GM23248 (cell line): ENCODE data around the gene CPM. TPM values are rescaled to one million over a fixed set of nuclear protein-coding genes. Genes with fewer than 3 reads are reported as not detected.

ENCODE experiments used
- DNase-seq: peaks from one replicate; pipeline ENCODE4 v3.0.0-alpha.2; 2015
- H2AFZ ChIP-seq: fragments of 200-600 bp; sonication (generic); 2 replicates; pipeline ENCODE4 v1.6.1; 2016; ENCODE audit warnings: antibody characterized with exemption
- H3F3A ChIP-seq: fragments of 200-600 bp; sonication (generic); 2 replicates; pipeline ENCODE4 v1.6.1; 2016; ENCODE audit warnings: mild to moderate bottlenecking, antibody characterized with exemption, mixed run types; ENCODE audit not compliant: insufficient read depth
- H3K27ac ChIP-seq: fragments of 200-600 bp; sonication (generic); 2 replicates; pipeline ENCODE4 v1.5.1; 2016; ENCODE audit warnings: mild to moderate bottlenecking
- H3K27me3 ChIP-seq: fragments of 200-600 bp; sonication (generic); replicated peaks from 2 replicates; pipeline ENCODE4 v1.6.1; 2016; ENCODE audit warnings: mild to moderate bottlenecking; ENCODE audit not compliant: insufficient read depth
- H3K36me3 ChIP-seq: fragments of 200-600 bp; sonication (generic); 2 replicates; pipeline ENCODE4 v1.6.1; 2016; ENCODE audit warnings: low read depth, mild to moderate bottlenecking
- H3K4me1 ChIP-seq: fragments of 200-600 bp; sonication (generic); 2 replicates; pipeline ENCODE4 v1.6.1; 2016; ENCODE audit warnings: mild to moderate bottlenecking; ENCODE audit not compliant: insufficient read depth
- H3K4me2 ChIP-seq: fragments of 200-600 bp; sonication (generic); one replicate; pipeline ENCODE4 v1.6.1; 2016; ENCODE audit warnings: mild to moderate bottlenecking; ENCODE audit not compliant: unreplicated experiment
- H3K4me3 ChIP-seq: fragments of 200-600 bp; sonication (generic); 2 replicates; pipeline ENCODE4 v1.5.1; 2016; ENCODE audit warnings: mild to moderate bottlenecking
- H3K79me2 ChIP-seq: fragments of 200-600 bp; sonication (generic); 2 replicates; pipeline ENCODE4 v1.6.1; 2016; ENCODE audit warnings: mild to moderate bottlenecking; ENCODE audit not compliant: insufficient read depth
- H3K9ac ChIP-seq: fragments of 200-600 bp; sonication (generic); 2 replicates; pipeline ENCODE4 v1.6.1; 2016; ENCODE audit warnings: mild to moderate bottlenecking
- H3K9me2 ChIP-seq: fragments of 200-600 bp; sonication (generic); 2 replicates; pipeline ENCODE4 v1.6.1; 2016; ENCODE audit warnings: mixed run types, mild to moderate bottlenecking, moderate library complexity; ENCODE audit not compliant: insufficient read depth
- H3K9me3 ChIP-seq: fragments of 200-600 bp; sonication (generic); one replicate; pipeline ENCODE4 v1.6.1; 2017; ENCODE audit warnings: low read depth
- H4K20me1 ChIP-seq: fragments of 200-600 bp; sonication (generic); 2 replicates; pipeline ENCODE4 v1.6.0; 2016; ENCODE audit not compliant: insufficient read depth
- EZH2 ChIP-seq: fragments of 200-600 bp; sonication (generic); IDR thresholded peaks from 2 replicates; pipeline ENCODE4 v1.6.1; 2018; ENCODE audit warnings: antibody characterized with exemption, mild to moderate bottlenecking; ENCODE audit not compliant: insufficient read depth, poor library complexity, severe bottlenecking
- EZH2phosphoT487 ChIP-seq: fragments of 200-600 bp; sonication (generic); IDR thresholded peaks from 2 replicates; pipeline ENCODE4 v1.6.1; 2018; ENCODE audit warnings: antibody characterized with exemption, moderate library complexity, mild to moderate bottlenecking, low read depth; ENCODE audit not compliant: insufficient read depth
- WGBS, 2 experiments: methylation state at CpG; one replicate each; pipeline ENCODE4 v1.1.6; 2015 to 2017; ENCODE audit warnings: low lambda C conversion rate in 2 of 2, low coverage in 1 of 2; ENCODE audit errors: missing lambda C conversion rate in 2 of 2; 5-methylcytosine and 5-hydroxymethylcytosine counted together
- in situ Hi-C: fragments of 300-500 bp; cut with MboI; formaldehyde crosslinking; loops from 2 replicates; pipeline ENCODE4 v1.15.0; 2020
- polyA plus RNA-seq: library from polyadenylated mRNA; unstranded; fragments of >200 nt; fragmentation: Nextera tagmentation; extraction: Ambion mirVana; gene quantifications from 2 replicates; pipeline ENCODE4 v1.2.1, GENCODE V29; 2016
- total RNA-seq: library from RNA; depleted of rRNA; stranded (reverse); fragments of >200 nt; shearing (Covaris generic); gene quantifications from 2 replicates; pipeline ENCODE4 v1.2.3, GENCODE V29; 2014

Gene CPM
- total and polyA plus RNA-seq, 2 experiments from 2014 or later = 13.7 to 22.5 TPM

DNA sequence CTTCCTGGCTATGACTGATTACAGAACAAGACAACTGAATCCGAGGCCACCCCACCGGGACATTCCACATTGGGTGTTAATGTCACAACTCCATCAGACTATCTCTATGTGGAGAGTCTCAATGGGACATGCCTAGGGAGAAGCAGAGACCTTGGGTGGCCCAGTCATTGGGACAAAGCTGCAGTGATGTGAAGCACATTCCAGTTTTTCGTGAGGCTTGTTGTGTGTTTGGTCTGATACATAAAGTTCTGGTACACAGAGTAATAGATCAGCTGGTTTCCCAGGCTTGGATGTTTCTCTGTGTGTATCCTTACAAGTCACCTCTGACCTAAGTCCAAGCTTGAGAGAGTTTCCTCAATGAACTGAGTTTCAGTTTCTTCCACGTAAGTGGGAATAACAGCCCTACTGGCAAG lies 42.3 kb downstream of the CPM start:
- WGBS, 2 experiments = 84 to 91% methylated on average over 4 of the region's 4 CpGs
- no peaks in the 10 kb centered on the region for H4K20me1 ChIP-seq
- no peak overlapping the region for H3K27ac ChIP-seq
- TF ChIP-seq EZH2 = no peak
- TF ChIP-seq EZH2phosphoT487 = no peak
- DNase-seq = no peak
- in situ Hi-C loops = loop anchor here (10.0 kb wide), 1 partner anchor 184 kb away; no protein-coding TSS in a partner anchor
- no peaks in the 10 kb centered on the region for H3K4me1 ChIP-seq
- no peak overlapping the region for H3K9ac ChIP-seq
- H3K36me3 ChIP-seq = no peaks in the 10 kb centered on the region
- no peaks in the 10 kb centered on the region for H3F3A ChIP-seq
- no peak overlapping the region for H3K4me2 ChIP-seq
- H3K9me2 ChIP-seq = no peaks in the 10 kb centered on the region
- no peaks in the 10 kb centered on the region for H3K79me2 ChIP-seq
- no peaks in the 10 kb centered on the region for H3K9me3 ChIP-seq
- H3K4me3 ChIP-seq = no peak overlapping the region
- no peak overlapping the region for H2AFZ ChIP-seq
- no peaks in the 10 kb centered on the region for H3K27me3 ChIP-seq

DNA sequence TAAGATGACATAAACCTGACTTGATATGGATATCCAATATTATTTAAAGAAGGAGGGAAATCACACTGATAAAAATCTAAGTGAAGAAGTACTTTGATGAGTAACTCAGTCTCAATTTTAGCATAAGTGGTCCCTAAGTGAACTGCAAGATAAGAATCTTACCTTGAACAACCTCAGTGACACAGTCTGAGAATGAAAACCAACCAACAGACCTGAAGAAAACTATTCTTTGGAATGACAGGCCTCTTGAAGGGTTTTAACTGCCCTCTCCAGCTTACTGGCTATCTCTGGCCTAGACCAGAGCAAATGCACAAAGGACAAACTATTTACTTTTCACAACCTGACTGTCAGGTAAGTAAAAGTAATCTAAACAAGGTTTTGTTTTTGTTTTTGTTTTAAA lies 44.7 kb downstream of the CPM start:
- Histone ChIP-seq H3K4me1 (no peaks in the 10 kb centered on the region), H3K9me3 (no peaks in the 10 kb centered on the region), H3K9ac (no peak overlapping the region), H3K27ac (no peak overlapping the region), H3K4me2 (no peak overlapping the region), H3K4me3 (no peak overlapping the region), H4K20me1 (no peaks in the 10 kb centered on the region), H3K27me3 (no peaks in the 10 kb centered on the region), H3K79me2 (no peaks in the 10 kb centered on the region), H2AFZ (no peak overlapping the region), H3K9me2 (no peaks in the 10 kb centered on the region), H3K36me3 (no peaks in the 10 kb centered on the region), H3F3A (no peaks in the 10 kb centered on the region)
- DNase-seq = no peak
- no peak for TF ChIP-seq EZH2
- no peak for TF ChIP-seq EZH2phosphoT487
- in situ Hi-C loops = no loop called here

GRCh38 chr12:68887641-68888040 lies 45.3 kb downstream of the CPM start:
- in situ Hi-C loops = no loop called here
- H3K27me3 ChIP-seq = no peaks in the 10 kb centered on the region
- no peaks in the 10 kb centered on the region for H3K9me3 ChIP-seq
- H2AFZ ChIP-seq = no peak overlapping the region
- no peaks in the 10 kb centered on the region for H3K36me3 ChIP-seq
- no peak overlapping the region for H3K4me3 ChIP-seq
- no peaks in the 10 kb centered on the region for H3K79me2 ChIP-seq
- H3K4me1 ChIP-seq = no peaks in the 10 kb centered on the region
- DNase-seq = no peak
- TF ChIP-seq EZH2phosphoT487 (no peak), EZH2 (no peak)
- WGBS, 2 experiments = 87 to 92% methylated on average over 1 of the region's 1 CpG
- H3K9ac ChIP-seq = no peak overlapping the region
- H3K4me2 ChIP-seq = no peak overlapping the region
- no peaks in the 10 kb centered on the region for H4K20me1 ChIP-seq
- H3F3A ChIP-seq = no peaks in the 10 kb centered on the region
- H3K9me2 ChIP-seq = no peaks in the 10 kb centered on the region
- no peak overlapping the region for H3K27ac ChIP-seq

DNA sequence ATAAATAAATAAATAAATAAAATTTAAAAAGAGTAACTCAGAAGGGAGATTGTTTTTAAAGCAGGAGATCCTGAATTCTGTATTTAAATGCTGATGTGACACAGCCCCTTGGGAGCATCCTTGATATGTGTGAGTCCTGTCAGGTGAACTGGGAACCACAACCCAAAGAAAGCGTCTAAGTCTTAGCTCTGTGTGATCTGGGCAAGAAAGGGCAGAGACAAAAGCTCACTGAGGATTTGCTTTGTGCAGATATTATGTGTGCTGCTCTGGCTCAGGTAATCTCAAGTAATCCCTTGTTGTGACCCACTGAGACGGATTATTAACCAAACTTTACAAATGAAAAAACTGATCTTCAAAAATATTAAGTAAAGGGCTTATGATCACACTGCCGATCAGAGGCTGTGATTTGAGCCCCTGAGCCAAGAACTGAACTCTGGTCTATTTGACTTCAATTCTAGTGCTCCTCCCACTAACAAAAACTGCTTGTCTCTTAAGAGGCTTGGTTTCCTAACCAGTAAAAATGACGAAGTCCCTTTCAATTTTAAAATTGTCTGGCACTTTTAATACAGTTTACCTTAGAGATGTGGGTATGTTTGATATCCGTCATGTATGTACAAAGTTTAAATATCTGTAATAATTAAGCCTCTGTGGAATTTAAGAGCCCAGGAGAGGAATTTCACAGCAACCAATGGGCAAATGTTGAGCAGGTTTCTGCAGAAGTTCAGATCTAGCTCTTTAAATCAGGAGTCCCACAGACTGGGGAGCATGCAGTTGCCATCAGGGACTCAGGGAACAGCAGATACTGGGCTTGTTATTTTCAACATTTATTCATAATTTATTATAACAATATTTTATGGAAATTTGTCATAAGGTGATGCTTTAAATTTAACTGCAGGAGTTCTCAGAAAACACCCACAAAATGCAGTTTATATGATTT lies 46.1 kb downstream of the CPM start:
- DNase-seq = no peak
- H3K27me3 ChIP-seq = no peaks in the 10 kb centered on the region
- no peak overlapping the region for H3K27ac ChIP-seq
- no peaks in the 10 kb centered on the region for H3K9me2 ChIP-seq
- H3K4me3 ChIP-seq = no peak overlapping the region
- H3K4me1 ChIP-seq = no peaks in the 10 kb centered on the region
- H3K9ac ChIP-seq = no peak overlapping the region
- TF ChIP-seq EZH2phosphoT487 (no peak), EZH2 (no peak)
- 80 to 81% methylated on average over 5 of the region's 5 CpGs for WGBS, 2 experiments
- no peak overlapping the region for H3K4me2 ChIP-seq
- in situ Hi-C loops = no loop called here
- no peaks in the 10 kb centered on the region for H4K20me1 ChIP-seq
- H3F3A ChIP-seq = no peaks in the 10 kb centered on the region
- H3K36me3 ChIP-seq = no peaks in the 10 kb centered on the region
- no peaks in the 10 kb centered on the region for H3K9me3 ChIP-seq
- no peak overlapping the region for H2AFZ ChIP-seq
- H3K79me2 ChIP-seq = no peaks in the 10 kb centered on the region
